Measurements from ENCODE around the gene SPZ1.

DNA sequence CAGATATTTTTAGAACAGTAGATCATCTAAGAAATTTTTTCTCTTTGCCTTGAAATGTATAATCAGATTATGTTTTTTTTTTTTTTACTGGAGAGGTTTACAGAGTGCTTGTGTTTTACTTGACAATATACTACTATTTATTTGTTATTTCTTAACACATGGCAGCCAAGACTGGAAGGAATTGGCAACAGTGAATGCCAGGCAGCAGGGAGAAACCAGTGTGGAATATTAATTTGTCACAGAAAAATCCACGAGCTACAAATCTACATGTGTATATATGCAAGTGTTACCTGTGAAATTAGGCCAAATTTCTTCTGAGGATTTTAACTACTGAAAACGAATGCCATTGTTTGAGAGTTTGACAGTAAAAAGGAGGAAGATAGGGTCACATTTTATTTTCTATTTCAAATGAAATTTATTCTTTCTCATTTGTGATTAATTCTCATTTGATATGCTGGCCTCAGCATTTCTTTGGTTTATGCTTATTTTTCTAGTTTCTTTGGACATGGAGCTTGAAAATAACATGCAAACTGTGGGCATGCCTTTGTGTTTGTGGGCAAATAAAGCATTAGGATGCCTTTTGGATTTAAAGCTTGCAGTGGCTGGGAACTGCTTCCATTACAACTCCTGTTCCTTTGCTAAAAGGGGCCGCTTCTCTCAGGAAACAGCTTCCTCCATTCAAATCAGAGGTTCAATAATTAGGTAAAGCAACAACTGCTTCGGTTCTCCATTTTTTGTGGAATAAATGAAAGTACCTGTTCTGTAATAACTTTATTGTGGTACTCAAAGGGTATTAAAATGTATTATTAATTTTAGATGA, 49.1 kb downstream of the SPZ1 start:
- TF ChIP-seq POLR2A (IDR thresholded peaks at IDR 0.05) = no peak
- TF ChIP-seq, protein P1, sequence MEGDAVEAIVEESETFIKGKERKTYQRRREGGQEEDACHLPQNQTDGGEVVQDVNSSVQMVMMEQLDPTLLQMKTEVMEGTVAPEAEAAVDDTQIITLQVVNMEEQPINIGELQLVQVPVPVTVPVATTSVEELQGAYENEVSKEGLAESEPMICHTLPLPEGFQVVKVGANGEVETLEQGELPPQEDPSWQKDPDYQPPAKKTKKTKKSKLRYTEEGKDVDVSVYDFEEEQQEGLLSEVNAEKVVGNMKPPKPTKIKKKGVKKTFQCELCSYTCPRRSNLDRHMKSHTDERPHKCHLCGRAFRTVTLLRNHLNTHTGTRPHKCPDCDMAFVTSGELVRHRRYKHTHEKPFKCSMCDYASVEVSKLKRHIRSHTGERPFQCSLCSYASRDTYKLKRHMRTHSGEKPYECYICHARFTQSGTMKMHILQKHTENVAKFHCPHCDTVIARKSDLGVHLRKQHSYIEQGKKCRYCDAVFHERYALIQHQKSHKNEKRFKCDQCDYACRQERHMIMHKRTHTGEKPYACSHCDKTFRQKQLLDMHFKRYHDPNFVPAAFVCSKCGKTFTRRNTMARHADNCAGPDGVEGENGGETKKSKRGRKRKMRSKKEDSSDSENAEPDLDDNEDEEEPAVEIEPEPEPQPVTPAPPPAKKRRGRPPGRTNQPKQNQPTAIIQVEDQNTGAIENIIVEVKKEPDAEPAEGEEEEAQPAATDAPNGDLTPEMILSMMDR (IDR thresholded peaks at IDR 0.05) = no peak
- TF ChIP-seq POLR2AphosphoS5 (IDR thresholded peaks at IDR 0.05) = no peak

Measured in prostate gland (tissue), 2 donors.